HG02759 (cell line): ENCODE results near the gene TERB2.
"Not testable (repeated sequence)": the region's sequence is repeated elsewhere in the genome, so short reads cannot be mapped to it uniquely, and the experiment has no call there.

ENCODE experiments used
- ATAC-seq: cut with Tn5 transposase; IDR thresholded peaks from one replicate; pipeline ENCODE4 v1.9.1; 2021; ENCODE audit warnings: mild to moderate bottlenecking, moderate library complexity; ENCODE audit not compliant: unreplicated experiment

TERB2 gene

GRCh38 chr15:45001180-45001579 lies 44.7 kb downstream of the TERB2 start:
- ATAC-seq, result not testable (repeated sequence)

- peak; percentile 70 for ATAC-seq
These were observed 47.4 kb downstream of the TERB2 start for GRCh38 chr15:45003731-45004410.

DNA sequence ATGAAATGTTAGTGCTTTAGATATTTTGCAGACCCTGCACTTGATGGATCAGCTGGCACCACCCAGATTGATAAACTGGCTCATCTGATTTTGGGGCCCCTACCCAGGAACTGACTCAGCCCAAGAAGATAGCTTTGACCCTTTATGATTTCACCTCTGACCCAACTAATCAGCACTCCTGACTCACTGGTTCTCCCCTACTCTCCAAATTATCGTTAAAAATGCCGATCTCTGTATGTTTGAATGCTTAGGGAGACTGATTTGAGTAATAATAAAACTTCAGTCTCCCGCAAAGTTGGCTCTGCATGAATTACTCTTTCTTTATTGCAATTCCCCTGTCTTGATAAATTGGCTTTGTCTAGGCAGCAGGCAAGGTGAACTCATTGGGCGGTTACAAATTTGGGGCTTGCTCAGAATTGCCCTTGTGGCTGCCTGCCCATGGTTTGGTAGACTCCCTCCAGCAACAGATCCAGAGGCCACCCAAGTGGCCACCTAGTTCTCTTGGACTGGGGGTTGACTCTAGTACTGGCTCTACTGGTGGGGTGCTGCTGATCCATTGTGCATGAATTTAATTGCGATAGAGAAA lies 48.2 kb downstream of the TERB2 start:
- ATAC-seq, result not testable (repeated sequence)

DNA sequence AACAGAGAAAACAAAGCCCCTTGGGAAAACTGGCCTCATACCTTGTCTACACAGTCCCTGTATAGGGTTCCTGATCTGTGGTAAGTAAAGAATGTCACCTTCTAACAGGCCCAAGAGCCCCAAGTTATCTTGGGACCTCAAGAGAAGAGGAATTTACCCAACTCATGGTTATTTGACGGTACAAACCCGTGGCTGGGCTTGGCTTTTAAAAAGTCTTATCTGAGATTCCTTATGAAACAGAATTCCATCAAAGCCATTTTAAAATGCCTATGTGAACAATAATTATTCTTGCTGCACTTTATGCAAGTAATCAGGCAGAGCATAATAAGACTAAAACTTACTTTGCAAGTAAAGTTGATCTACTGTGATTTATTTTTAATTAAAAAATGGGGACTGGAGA lies 52.6 kb downstream of the TERB2 start:
- ATAC-seq, result no peak

DNA sequence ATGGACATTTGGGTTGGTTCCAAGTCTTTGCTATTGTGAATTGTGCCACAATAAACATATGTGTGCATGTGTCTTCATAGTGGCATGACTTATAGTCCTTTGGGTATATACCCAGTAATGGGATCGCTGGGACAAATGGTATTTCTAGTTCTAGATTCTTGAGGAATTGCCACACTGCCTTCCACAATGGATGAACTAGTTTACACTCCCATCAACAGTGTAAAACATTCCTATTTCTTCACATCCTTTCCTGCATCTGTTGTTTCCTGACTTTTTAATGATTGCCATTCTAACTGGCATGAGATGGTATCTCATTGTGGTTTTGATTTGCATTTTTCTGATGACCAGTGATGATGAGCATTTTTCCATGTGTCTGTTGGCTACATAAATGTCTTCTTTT lies 58.6 kb downstream of the TERB2 start:
- ATAC-seq, result not testable (repeated sequence)

DNA sequence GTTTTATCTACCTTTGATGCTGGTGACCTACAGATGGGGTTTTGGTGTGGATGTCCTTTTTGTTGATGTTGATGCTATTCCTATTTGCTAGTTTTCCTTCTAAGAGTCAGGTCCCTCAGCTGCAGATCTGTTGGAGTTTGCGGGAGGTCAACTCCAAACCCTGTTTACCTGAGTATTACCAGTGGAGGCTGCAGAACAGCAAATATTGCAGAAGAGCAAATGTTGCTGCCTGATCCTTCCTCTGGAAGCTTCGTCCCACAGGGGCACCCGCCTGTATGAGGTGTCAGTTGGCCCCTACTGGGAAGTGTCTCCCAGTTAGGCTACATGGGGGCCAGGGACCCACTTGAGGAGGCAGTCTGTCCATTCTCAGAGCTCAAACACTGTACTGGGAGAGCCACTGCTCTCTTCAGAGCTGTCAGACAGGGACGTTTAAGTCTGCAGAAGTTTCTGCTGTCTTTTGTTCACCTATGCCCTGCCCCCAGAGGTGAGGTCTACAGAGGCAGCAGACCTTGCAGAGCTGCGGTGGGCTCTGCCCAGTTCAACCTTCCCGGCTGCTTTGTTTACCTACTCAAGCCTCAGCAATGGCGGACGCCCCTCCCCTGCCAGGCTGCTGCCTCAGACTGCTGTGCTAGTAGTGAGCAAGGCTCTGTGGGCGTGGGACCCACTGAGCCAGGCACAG lies 63.9 kb downstream of the TERB2 start:
- ATAC-seq, result not testable (repeated sequence)

- not testable (repeated sequence) for ATAC-seq
These were observed 64.4 kb downstream of the TERB2 start for GRCh38 chr15:45020901-45021259.

DNA sequence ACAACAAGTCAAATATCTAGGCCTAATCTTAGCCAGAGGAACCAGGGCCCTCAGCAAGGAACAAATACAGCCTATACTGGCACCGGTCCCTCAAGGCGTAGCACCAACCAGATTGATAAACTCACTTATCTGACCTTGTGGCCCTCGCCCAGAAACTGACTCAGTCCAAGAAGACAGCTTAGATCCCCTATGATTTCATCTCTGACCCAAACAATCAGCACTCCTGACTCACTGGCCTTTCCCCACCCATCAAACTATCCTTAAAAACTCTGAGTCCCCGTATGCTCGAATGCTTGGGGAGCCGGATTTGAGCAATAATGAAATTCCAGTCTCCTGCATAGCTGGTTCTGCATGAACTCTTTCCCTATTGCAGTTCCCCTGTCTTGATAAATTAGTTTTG lies 64.9 kb downstream of the TERB2 start:
- ATAC-seq, result no peak

DNA sequence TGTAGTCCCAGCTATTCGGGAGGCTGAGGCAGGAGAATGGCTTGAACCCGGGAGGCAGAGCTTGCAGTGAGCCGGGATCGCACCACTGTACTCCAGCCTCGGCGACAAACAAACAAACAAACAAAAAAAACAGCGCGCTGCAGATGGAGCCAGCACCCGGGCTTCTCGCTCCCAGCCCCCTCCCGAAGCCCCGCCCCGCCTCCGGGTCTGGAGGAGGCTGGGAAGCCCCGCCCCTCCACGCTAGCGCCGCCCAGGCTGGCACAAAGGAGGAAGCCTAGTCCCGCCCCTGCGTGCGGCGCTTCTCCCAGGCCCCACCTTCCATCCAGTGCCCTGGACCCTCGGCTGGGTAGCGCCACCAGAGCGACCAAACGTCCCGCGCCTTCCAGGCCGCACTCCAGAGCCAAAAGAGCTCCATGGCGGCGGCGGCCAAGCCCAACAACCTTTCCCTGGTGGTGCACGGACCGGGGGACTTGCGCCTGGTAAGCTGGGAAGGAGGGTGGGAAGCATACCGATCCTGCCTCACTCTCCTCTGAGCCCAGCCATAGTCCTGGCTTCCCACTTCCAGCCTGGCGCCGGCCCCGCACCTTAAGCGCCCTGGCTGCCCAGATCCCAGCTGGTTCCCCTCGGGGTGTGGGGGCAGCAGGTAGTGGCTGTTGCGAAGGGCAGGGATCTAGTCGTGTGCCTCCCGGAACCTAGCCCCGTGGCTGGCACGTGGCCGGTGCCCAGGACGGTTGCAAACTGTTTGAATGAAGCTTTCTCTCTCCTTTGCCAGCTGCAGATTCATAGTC lies 66.6 kb downstream of the TERB2 start, which contains the start of gene SORD:
Gene SORD (plus strand): TSS at position 325 of the 788 bp plus-strand sequence. CDS start 89 bp downstream, at position 414.
- peak; percentile 97 for ATAC-seq

DNA sequence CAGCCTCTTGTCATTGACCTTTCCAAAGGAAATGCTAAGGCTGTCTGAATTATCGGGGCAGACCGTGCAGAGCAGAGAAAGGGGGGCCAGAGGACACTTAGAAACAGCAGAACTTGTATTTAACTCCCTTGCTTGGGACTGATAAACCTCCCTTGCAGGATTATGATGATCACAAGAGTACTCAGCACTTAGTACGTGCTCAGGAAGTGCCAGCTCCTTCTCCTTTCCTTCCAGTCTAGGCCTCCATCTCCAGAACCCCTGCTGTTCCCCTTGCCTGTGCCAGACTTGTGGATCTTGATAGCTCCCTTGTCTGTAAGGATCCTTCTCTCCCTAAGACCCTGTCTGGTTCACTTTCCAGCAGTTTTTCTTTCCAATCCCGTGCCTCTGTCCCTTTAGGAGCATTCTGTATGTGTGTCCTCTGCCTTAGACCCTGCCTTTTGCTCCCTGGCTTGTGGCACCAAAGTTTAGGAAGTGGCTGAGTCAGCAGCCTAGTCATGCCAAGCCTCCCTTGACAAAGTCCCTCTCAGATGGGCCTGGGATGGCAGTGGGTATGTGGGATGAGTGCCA lies 67.3 kb downstream of the TERB2 start:
- no peak for ATAC-seq

GRCh38 chr15:45024649-45025048 lies 68.2 kb downstream of the TERB2 start:
- ATAC-seq, result not testable (repeated sequence)

- ATAC-seq, result not testable (repeated sequence)
These were observed 69.1 kb downstream of the TERB2 start for GRCh38 chr15:45025627-45026026.

GRCh38 chr15:45026651-45027190 lies 70.2 kb downstream of the TERB2 start:
- ATAC-seq, result no peak

DNA sequence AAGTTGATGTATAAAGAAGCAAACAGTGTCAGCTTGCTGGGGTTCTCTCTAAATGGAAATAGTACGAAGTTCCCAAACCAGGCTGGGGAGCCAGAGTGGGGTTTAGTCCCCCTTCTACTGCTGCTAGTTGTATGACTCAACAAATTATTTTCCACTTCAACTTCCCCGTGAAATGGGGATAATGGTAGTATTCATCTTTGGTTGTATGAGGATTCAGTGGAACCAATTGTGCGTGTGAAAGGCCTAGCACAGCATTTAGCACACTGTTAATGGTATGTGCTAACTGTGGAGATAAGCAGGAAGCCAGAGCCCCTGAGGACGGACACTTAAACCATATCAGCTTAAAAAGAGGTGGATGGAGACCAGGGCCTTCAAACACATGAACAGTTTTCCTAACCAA lies 70.7 kb downstream of the TERB2 start:
- no peak for ATAC-seq
